Superior temporal gyrus (tissue), 1 donor: Measurements from ENCODE around the gene TSPAN15.
"Not testable (repeated sequence)": the region's sequence is repeated elsewhere in the genome, so short reads cannot be mapped to it uniquely, and the experiment has no call there.

Source experiments
- DNase-seq: peaks from one replicate; pipeline ENCODE4 v3.0.0-alpha.2; 2016; ENCODE audit errors: extremely low spot score

Gene TSPAN15

DNA sequence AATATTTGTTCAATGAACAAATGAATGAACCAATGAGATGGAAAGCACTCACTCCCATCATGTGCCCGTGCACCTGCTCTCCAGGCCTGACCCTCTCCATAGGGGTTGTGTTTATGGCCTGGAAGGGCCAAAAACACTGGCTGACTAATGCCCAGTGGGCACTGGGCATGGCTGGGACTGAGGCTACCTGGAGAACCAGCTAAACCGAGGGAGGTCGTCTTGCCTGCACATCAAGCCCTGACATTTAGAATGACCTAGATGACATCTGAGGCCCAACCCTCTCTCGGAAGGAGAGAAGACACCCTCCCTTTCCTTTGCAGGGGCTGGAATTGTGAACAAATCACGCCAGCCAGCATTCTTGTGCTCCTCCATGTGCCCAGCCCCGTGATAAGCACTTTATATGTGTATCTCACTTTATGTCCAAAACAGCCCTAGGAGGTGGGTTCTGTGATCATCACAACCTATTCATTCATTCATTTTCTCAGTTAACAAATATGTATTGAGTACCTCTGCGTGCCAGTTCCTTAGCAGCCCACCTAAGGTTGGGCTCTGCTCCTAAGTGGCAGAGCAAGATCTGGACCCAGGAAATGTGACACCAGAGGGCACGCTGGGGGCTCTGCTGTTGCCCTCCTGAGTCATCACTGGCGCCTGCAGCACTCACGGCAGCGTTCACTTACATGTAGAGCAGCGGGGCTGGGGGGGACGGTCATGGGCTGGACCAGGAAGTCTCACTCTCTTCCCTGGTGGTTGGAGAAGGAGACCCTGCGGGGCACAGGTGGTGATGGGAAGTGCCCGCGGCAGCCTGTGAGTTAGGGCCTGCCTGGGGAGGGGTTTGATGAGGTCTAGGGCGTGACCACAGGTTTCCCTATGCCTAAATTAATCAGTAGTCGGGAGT is 52.0 kb downstream of the TSPAN15 start:
- no peak for DNase-seq

DNA sequence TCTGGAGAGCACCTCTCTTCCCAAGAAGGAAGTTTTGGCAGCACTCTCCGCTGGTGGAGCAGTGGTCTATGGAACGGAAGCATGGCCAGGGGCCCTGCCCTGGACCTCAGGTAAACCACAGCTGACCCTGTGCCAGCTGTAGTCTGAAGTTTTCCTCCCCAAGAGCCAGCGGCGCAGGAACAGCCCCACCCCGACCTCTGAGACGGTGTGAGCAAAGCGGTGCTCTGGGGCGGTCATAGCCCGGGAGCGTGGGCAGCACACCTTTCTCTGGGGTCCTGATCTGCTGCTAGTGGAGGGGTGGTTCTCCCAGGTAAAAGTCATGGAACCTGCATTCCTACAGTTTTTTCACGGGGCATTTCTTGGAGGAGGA is 52.6 kb downstream of the TSPAN15 start:
- no peak for DNase-seq

DNA sequence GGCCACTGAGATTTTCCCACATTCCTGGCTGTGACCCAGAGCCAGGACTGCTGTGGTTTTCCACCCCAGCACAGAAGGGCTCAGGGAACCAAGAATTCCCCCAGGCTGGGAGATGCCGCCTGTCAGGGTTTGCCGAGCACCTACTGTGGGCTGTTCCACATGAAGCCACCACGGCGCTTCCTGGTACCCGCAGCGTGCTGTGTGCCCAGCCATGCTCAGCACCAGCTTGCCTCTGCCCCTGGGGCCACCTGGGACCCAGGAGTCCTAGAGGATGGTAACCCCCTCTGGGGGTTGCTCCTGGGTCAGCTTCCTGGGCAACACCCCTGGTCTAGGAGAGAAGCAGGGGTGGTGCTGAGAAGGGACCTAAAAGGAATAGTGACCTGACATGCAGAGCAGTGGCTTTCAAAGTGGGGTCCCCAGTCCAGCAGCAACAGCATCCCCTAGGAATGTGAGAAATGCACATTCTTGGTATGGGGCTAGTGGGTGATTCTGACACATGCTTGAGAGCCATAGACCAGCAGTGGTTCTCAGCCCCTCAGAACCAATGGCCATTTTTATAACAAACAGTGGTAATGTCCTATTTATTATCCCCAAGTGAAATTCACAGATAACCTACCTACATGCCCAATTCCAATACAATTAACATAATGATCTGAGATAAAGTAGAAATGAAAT is 53.4 kb downstream of the TSPAN15 start:
- no peak for DNase-seq

DNA sequence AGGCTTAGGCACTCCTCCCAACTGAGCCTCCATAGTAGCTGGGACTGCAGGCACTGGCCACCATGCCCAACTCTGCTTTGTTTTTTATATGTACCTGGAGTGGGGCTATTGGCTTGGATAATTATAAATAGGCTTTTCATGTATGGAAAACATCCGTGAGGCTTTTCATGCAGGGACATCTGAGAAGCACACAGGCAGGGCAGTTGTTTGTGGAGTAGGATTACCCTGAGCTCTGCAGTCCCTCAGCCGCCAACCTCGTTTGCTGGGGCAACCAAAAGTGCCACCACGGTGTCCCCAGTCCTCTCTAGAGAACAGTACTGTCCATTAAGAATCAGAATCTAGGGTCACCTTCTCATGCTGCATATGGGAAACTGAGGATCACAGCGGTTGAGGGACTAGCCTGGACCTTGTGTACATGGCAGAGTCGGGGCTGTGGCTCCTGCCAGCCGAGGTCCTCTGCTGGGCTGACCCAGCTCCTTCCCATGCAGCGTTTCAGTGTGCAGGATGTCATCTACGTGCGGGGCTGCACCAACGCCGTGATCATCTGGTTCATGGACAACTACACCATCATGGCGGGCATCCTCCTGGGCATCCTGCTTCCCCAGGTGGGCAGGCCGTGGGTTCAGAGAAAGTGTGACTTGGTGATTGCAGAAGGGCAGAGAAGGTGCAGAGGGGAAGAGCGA is 54.5 kb downstream of the TSPAN15 start:
- no peak for DNase-seq

DNA sequence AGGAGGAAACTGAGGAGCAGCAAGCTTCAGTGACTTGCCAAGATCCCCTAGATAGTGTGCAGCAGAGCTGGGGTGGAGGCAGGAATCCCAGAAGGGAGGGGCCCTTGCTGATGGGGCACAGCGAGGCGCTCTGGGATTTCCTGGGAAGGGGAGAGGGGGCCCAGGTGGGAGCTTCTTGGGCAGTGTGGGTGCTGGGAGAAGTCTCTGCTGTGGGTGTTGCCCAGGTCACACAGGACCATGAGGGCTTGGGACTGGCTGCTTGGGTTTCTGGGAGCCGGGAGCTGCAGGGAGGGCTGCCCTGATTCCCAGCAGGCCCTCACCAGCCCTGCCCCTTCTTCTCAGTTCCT is 55.2 kb downstream of the TSPAN15 start:
- DNase-seq: no peak

DNA sequence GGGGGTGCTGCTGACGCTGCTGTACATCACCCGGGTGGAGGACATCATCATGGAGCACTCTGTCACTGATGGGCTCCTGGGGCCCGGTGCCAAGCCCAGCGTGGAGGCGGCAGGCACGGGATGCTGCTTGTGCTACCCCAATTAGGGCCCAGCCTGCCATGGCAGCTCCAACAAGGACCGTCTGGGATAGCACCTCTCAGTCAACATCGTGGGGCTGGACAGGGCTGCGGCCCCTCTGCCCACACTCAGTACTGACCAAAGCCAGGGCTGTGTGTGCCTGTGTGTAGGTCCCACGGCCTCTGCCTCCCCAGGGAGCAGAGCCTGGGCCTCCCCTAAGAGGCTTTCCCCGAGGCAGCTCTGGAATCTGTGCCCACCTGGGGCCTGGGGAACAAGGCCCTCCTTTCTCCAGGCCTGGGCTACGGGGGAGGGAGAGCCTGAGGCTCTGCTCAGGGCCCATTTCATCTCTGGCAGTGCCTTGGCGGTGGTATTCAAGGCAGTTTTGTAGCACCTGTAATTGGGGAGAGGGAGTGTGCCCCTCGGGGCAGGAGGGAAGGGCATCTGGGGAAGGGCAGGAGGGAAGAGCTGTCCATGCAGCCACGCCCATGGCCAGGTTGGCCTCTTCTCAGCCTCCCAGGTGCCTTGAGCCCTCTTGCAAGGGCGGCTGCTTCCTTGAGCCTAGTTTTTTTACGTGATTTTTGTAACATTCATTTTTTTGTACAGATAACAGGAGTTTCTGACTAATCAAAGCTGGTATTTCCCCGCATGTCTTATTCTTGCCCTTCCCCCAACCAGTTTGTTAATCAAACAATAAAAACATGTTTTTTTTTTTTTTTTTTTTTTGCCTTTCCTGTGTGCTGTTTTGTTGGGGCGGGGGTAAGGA is 55.8 kb downstream of the TSPAN15 start:
- no peak for DNase-seq

DNA sequence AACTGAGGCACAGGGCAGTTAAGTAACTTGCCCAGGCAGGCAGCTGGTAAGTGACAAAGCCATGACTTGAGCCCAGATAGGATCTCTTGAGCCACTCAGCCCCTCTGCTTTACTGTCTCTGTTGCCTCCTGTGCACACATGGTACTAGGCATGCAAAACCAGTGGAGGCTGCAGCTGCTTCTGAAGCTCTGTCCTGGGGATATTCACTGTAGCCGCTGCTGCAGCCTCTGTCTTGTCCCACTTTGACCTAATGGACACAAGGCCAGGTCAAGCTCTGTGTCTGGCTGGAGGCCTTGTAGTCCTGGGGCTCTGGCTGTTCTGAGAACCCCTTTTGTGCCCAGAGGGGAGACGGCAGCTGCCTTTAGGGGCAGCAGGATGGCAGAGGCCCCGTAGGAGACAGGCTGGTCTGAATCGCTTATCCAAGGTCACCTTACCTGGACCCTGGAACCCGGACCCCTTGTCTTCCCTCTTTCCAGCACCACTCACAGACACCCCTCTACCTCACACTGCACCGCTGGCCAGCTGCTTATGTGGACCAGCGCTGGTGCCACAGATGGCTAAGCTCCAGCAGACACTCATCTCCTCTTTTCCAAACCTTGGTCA is 57.6 kb downstream of the TSPAN15 start:
- no peak for DNase-seq

DNA sequence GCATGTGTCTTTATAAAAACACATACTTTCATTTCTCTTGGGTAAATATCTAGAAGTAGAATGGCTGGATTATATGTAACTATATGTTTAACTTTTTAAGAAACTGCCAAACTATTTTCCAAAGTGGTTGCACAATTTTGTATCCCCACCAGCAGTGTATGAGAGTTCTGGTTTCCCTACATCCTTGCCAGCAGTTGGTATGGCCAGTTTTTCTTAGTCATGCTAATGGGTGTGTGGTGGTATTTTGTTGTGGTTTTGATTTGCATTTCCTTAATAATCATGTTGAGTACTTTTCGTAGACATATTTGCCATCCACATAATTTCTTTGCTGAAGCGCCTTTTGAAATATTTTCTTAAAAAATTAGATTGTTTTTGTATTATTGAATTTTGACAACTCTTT is 61.6 kb downstream of the TSPAN15 start:
- DNase-seq: no peak

DNA sequence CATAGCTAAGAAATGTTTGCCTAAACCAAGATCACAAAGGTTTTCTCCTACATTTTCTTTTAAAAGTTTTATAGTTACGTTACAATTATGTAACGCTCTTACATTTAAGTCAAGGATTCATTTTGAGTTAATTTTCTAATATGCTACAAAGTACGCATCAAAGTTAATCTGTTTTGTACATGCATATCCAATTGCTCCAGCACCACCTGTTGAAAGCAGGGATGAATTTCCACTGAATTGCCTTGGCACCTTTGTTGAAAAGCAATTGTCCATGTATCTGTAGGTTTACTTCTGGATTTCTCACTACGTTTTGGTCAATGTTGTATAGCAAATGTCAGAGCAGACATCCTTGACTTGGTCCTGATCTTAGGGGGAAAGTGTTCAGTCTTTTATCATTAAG is 62.4 kb downstream of the TSPAN15 start:
- no peak for DNase-seq

DNA sequence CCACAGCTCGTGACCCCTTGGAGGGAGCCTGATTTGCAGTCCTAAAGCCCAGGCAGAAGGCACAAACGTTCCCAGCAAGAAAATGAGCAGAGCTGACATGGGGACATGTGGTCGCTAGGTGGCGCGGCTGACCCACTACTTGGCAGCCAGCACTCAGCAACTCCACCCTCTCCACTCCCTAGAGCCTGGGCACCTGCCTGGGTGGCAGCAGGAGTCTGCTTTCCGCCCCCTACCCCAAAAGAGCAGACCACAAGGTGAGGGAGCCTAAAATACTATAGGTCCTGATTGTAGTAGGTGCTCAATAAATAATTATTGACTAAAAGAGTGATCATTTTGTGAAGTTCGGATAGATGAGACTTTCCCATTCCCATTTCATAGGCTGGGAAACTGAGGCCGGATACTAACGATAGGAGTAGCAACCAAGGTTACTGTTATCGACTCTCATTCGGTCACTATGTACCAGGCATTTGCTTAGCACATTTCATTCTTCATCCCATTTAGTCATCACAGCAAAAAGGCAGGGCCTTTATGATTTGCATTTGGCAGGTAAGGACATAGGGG is 64.5 kb downstream of the TSPAN15 start:
- DNase-seq: peak; percentile 67

DNA sequence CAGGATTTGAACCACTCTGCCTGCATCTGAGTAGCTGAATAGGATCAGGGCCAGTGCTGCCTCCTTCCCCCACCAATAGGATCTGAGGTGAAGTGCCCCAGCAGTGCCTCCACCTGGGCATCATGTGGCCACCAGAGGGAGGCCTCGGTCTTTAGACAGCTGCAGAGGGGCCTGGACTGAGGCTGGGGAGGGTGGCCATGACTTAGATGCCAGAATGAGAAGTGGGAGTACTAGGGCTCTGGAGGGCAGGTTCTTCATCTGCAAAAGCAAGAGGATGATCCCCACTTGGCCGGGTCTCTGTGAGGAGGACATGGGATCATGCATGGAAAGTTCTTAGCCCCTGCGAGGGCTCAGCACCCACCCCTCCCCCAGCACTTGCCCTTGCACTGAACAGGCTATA is 65.1 kb downstream of the TSPAN15 start:
- DNase-seq: no peak

DNA sequence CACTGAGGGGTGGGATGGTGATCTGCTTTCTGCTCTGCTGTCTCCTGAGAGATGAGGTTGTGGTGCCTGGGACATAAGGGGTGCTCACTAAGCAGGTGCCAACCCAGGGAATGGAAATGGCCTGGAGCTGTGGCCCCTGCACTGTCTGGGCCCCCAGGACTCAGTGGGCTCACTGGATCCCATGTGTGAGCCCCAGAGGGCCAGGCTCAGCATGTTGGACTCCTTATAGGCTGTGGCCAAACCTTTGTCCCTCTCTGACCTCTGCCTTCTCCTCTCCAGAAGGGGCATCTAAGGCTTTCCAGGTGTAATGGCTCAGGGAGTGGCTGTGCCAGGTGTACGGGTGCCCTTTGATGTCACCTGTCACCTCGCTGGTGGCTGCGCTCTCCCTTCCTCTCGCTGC is 65.5 kb downstream of the TSPAN15 start:
- DNase-seq: no peak

DNA sequence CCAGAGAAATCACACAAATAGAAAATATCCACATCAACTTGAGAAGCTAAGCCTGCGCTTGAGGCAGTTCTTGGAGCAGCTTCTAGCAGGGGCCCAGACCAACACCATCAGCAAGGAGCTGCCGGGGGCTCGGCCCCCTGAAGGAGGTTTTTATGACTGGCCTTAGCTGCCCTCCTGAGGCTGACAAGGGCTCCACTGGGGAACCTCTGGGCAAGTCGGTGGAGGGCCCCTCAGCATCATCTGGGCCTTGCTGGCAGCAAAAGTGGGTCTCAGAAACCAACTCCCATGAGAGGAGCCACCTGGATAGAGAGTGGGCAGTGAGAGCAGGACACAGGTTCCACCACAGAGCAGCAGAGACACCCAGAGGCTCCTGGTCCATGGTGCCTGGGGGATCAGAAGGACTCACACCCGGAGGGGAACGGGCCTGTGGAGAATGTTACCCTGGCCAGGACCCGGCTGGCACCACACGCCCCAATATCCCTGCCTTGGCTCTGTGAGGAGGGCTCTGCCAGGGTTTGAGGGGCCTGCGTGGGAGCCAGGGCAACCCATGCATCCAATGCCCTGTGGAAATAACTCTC is 66.1 kb downstream of the TSPAN15 start:
- DNase-seq: no peak

DNA sequence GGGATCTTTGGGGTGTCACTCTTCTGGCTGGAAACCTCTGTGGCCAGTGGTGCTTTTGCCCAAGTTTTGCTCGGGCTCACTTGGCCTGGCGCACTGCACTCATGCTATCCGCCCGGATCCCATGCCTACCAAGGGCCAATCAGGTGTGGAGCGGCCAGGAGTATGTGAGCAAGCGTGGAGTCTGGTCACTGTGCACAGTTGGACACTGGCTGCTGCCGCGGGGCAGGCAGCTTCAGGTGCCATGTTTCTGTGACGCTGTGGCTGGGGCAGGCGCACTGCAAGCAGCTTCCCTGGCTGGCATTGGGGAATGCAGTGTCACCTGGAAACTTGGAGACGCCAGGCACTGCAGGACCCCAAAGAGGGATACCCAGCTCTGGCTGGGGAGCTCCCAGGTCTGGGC is 76.7 kb downstream of the TSPAN15 start:
- no peak for DNase-seq

DNA sequence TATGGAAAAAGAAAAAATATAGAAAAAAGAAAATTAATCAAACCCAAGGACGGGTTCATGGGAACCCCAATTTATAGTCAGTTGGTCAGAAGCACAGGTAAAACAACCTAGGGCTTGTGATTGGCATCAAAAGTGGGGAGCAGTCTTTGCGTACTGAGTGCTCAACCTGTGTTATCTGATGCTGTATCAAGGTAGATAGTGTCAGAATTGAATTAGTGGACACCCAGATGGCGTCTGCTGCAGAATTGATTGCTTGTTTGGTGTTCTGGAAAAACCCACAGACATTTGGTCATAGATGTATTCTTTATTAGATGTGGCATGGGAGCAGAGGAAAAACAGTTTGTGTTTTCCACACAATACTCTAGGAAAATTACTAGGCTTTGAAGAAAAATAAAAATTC is 82.4 kb downstream of the TSPAN15 start:
- DNase-seq: no peak

DNA sequence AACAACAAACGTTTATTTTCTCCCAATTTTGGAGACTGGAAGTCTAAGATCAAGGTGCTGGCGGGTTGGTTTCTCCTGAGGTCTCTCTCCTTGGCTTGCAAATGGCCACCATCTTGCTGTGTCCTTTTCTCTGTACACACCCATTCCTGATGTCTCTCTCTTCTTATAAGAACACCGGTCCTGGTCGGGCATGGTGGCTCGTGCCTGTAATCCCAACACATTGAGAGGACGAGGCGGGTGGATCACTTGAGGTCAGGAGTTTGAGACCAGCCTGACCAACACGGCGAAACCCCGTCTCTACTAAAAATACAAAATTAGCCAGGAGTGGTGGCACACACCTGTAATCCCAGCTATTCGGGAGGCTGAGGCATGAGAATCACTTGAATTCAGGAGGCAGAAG is 85.3 kb downstream of the TSPAN15 start:
- DNase-seq: not testable (repeated sequence)

DNA sequence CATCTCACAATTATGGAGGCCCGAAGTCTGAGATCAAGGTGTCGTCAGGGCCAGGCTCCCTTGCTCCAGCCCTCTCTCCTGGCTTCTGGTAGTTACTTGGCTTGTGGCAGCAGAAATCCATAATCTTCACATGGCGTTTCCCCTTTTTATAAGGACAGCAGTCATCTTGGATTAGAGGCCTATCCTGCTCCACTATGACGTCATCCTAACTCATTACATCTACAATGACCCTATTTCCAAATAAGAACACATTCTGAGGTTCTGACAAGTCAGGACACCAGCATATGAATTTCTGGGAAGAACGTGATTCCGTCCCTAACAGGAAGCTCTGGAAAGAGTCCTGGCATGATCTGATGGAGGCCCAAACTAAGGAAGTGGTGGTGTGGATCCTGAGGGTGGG is 86.2 kb downstream of the TSPAN15 start:
- no peak for DNase-seq

DNA sequence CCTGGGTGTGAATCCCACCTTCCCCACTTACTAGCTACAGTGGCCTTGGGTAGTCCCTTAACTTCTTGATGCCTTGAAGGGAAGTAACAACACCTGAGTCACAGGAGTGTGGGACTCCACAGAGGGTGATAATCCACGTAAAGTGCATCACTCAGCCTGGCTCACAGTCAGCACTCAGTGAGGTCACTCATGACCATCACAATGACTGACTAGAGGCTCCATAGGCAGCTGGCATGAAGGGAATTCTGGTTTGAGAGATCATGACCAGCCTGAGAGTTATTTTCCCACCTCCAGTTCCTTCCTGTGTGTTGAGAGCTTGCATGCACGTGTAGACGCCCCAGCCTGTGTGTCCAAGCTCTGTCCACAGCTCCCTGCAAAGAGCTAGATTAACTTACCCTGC is 87.2 kb downstream of the TSPAN15 start:
- DNase-seq: no peak

DNA sequence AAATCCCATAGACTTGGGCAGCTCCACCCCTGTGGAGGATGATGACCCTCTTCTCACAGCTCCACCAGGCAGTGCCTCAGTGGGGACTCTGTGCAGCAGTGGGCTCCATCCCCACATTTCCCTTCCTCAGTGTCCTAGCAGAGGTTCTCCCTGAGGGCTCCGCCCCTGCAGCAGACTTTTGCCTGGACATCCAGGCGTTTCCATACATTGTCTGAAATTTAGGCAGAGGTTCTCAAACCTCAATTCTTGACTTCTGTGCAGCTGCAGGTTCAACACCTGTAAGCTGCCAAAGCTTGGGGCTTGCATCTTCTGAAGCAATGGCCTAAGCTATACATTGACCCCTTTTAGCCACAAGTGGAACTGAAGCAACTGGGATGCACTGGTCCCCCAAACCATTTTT is 90.2 kb downstream of the TSPAN15 start:
- no peak for DNase-seq

DNA sequence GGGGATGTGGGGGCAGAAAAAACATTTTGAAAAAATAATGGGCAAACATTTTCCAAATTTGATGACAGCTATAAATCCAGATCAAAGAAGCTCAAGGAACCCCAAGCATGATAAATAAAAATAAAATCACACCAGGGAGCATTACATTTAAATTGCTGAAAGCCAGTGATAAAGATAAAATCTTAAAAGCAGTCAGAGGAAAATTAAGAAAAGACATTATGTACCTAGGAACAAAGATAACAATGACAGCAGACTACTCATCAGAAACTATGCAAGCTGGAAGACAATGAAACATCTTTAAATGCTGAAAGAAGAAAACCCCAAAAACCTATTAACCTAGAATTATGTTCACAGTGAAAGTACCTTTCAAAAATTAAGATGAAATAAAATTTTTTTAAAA is 98.7 kb downstream of the TSPAN15 start:
- DNase-seq: no peak

DNA sequence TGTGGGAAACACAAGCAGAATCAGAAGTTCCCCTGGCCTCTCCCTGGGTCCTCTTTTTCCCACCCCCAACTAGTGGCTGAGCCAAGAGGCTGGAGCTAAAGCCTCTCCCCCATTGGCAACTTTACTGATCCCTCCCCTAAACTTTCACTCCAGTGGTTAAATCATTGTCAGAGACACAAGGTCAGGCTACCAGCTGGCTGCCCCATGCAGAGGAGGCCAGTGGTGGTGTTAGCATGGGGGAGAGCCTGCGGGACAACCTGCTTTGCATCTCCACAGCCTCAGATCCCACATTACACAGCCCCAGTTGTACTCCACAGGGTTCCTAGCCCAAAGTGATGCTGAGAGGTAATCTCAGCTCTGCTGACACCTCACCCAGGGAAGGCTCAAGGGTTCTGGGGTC is 101.0 kb downstream of the TSPAN15 start:
- DNase-seq: no peak
